BLaER1 treated with 17β-estradiol and CSF1 and Interleukin-3, amounts not matched to agents 10 nM and 100 nM (cell line): ENCODE results near the gene MSRB3.
A peak's percentile ranks its signal among the peaks of the same experiment; 100 is the strongest.
"Not testable (repeated sequence)": the region's sequence is repeated elsewhere in the genome, so short reads cannot be mapped to it uniquely, and the experiment has no call there.

Source experiments
- H3K27ac ChIP-seq, 11 experiments: shearing (Covaris generic); formaldehyde crosslinking; 2 replicates each; pipeline ENCODE4 v1.8.1; 2022
- H3K27me3 ChIP-seq, 11 experiments: shearing (Covaris generic); formaldehyde crosslinking; 2 replicates each; pipeline ENCODE4 v1.8.1; 2022
- H3K36me3 ChIP-seq, 11 experiments: shearing (Covaris generic); formaldehyde crosslinking; 2 replicates each; pipeline ENCODE4 v1.8.1; 2022
- H3K4me1 ChIP-seq, 10 experiments: shearing (Covaris generic); formaldehyde crosslinking; 2 replicates each; pipeline ENCODE4 v1.8.1; 2022
- H3K4me2 ChIP-seq, 11 experiments: shearing (Covaris generic); formaldehyde crosslinking; 2 replicates each; pipeline ENCODE4 v1.8.1; 2022
- H3K4me3 ChIP-seq, 10 experiments: shearing (Covaris generic); formaldehyde crosslinking; 2 replicates each; pipeline ENCODE4 v1.8.1; 2022
- H3K9ac ChIP-seq, 11 experiments: shearing (Covaris generic); formaldehyde crosslinking; 2 replicates each; pipeline ENCODE4 v1.8.1; 2022
- H3K9me3 ChIP-seq, 11 experiments: shearing (Covaris generic); formaldehyde crosslinking; replicated peaks in 1 of 11; 2 replicates each; pipeline ENCODE4 v1.8.1; 2022
- H4K20me1 ChIP-seq, 11 experiments: shearing (Covaris generic); formaldehyde crosslinking; 2 replicates each; pipeline ENCODE4 v1.8.1; 2022
- Cebpa-rat ChIP-seq, 11 experiments: shearing (Covaris generic); IDR thresholded peaks; 2 replicates each; pipeline ENCODE4 v1.8.1; 2022

Gene MSRB3

GRCh38 chr12:65432651-65433050 is 154.2 kb downstream of the MSRB3 start:
- no peaks in the 10 kb centered on the region for H3K27me3 ChIP-seq
- no peak overlapping the region for H3K9ac ChIP-seq
- no peak overlapping the region for H3K27ac ChIP-seq
- peaks cover 0 to 15% (median 8%) of the 10 kb centered on the region in 11 experiments; a peak in 14 of 22 replicates for H3K9me3 ChIP-seq
- no peak for TF ChIP-seq Cebpa-rat (IDR thresholded peaks at IDR 0.05)
- H3K36me3 ChIP-seq, result no peaks in the 10 kb centered on the region
- no peaks in the 10 kb centered on the region for H4K20me1 ChIP-seq
- H3K4me3 ChIP-seq, result no peak overlapping the region
- H3K4me1 ChIP-seq, result 0 out of 20 replicates have a peak, but pooled peaks cover 0 to 3% (median 0%) of the 10 kb centered on the region in 10 experiments
- no peak overlapping the region for H3K4me2 ChIP-seq

DNA sequence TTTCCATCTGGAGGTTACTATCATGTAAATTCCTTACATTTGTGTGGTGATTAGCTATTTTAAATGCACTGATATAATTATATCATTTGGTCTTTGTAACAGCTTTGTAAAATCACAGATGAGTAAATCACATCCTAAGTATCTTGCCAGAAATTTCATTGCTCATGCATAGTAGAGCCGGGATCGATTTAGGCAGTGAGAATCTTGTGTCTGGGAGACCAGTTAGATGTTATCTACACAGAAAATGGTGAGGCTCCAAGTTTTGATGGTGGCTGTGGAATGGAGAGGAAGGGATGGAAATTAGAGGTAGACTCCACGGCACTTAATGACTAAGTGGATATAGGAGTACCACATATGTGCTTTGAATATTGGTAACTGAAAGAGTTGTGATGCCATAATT is 156.3 kb downstream of the MSRB3 start:
- Histone ChIP-seq H3K36me3 (no peaks in the 10 kb centered on the region), H3K27me3 (no peaks in the 10 kb centered on the region), H4K20me1 (no peaks in the 10 kb centered on the region), H3K4me2 (no peak overlapping the region), H3K9ac (no peak overlapping the region), H3K27ac (no peak overlapping the region), H3K4me3 (no peak overlapping the region), H3K9me3 (peaks cover 0 to 18% (median 13%) of the 10 kb centered on the region in 11 experiments; a peak in 10 of 22 replicates), H3K4me1 (no peaks in the 10 kb centered on the region)
- no peak for TF ChIP-seq Cebpa-rat (IDR thresholded peaks at IDR 0.05)

DNA sequence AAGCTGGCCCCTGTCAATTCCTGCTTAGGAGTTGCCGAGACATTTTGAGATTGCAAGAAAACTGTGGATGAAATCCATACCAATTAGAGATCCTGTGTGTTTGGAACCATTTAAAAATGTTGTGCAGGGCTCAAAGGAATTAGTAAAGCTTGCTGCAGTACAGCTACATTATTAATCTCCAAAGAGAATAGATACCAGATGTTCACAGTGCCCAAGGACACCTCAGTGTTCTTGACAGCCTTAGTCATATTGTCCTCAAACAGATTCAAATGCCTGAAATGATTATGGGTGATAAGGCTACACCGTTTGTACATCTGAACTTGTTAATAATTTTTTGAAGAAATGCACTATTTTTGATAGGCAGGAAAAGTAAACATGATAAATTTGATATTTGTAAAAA is 164.6 kb downstream of the MSRB3 start:
- no peak for TF ChIP-seq Cebpa-rat (IDR thresholded peaks at IDR 0.05)
- Histone ChIP-seq H3K9me3 (peaks cover 0 to 9% (median 6%) of the 10 kb centered on the region in 11 experiments; a peak in 9 of 22 replicates), H3K9ac (no peak overlapping the region), H3K4me1 (no peaks in the 10 kb centered on the region), H3K27ac (no peak overlapping the region), H3K4me2 (no peak overlapping the region), H3K27me3 (no peaks in the 10 kb centered on the region), H3K36me3 (no peaks in the 10 kb centered on the region), H4K20me1 (no peaks in the 10 kb centered on the region), H3K4me3 (no peak overlapping the region)

- Histone ChIP-seq H4K20me1 (no peaks in the 10 kb centered on the region), H3K9ac (no peak overlapping the region), H3K27me3 (no peaks in the 10 kb centered on the region), H3K27ac (no peak overlapping the region), H3K4me2 (no peak overlapping the region), H3K36me3 (no peaks in the 10 kb centered on the region), H3K9me3 (no peaks in the 10 kb centered on the region), H3K4me3 (no peak overlapping the region), H3K4me1 (peaks cover 0 to 11% (median 0%) of the 10 kb centered on the region in 10 experiments; a peak in 7 of 20 replicates)
- TF ChIP-seq Cebpa-rat (IDR thresholded peaks at IDR 0.05), result no peak
These were observed 166.5 kb downstream of the MSRB3 start for GRCh38 chr12:65444996-65445395.

DNA sequence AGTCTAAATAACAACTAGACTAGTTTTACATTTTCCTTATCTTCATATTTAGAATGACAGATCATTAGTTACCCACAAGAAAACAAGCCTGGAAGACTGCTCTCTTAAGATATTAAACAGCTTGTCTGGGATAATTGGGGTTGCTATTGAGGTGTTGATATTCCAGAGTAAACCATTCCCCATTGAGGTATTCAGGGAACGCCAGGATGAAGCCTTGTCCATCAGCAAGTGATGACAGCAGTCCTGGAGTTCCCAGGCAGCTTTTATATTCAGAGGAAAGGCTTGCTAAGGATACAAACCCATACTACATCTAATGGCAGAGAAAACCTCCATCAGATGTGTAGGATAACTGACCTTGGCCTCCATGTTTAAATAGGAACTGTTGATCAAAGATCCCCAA is 168.4 kb downstream of the MSRB3 start:
- TF ChIP-seq Cebpa-rat (IDR thresholded peaks at IDR 0.05), result no peak
- Histone ChIP-seq H3K4me3 (no peak overlapping the region), H3K4me2 (no peak overlapping the region), H3K4me1 (peaks cover 0 to 19% (median 0%) of the 10 kb centered on the region in 10 experiments; a peak in 7 of 20 replicates), H3K9me3 (no peaks in the 10 kb centered on the region), H4K20me1 (no peaks in the 10 kb centered on the region), H3K36me3 (no peaks in the 10 kb centered on the region), H3K27me3 (no peaks in the 10 kb centered on the region), H3K27ac (no peak overlapping the region), H3K9ac (no peak overlapping the region)

DNA sequence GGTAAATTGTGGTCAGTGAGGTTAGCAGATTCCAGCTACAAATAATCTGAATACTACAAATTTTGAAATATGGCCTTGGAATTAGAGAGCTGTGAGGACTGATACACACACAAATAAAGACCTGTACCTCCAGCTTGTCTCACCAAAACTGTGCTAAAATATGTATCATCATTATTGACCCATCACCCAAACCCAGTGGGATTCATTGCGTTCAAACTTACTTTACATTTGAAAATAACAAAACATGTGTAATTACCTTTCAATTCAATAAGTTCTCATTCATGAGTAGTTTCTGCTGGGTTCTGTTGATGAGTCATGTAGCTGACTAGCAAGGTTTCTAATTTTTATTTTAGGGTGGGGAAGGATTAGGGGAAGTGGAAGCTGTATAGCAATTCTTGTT is 170.9 kb downstream of the MSRB3 start:
- Histone ChIP-seq H3K9ac (no peak overlapping the region), H3K36me3 (no peaks in the 10 kb centered on the region), H3K9me3 (no peaks in the 10 kb centered on the region), H3K4me2 (peak overlapping the region in 4 of 11 experiments; percentile 27 to 45 (median 38); a peak in 6 of 22 replicates), H3K27me3 (no peaks in the 10 kb centered on the region), H3K4me3 (no peak overlapping the region), H3K27ac (no peak overlapping the region), H4K20me1 (no peaks in the 10 kb centered on the region), H3K4me1 (peaks cover 0 to 19% (median 0%) of the 10 kb centered on the region in 10 experiments; a peak in 7 of 20 replicates)
- TF ChIP-seq Cebpa-rat (IDR thresholded peaks at IDR 0.05), result no peak

DNA sequence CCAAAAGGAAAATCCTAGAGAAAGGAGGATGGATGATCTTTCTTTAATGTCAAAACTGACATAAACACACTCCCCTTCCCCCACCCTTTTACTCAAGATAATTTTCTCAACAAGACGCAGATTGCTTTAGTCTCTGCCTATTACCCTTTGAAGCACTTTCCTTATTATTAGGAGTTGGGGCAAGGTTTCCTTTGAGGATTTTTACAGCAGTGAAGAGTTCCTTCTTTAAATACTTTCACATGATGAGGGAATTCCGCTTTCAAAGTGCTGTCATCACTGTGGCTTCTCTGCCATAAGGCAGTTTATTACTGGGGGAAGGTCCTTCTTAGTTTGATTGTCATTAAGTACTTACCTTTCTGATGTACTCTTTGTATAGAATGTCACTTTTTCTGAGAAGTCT is 172.1 kb downstream of the MSRB3 start:
- Histone ChIP-seq H3K9ac (no peak overlapping the region), H3K4me3 (no peak overlapping the region), H4K20me1 (no peaks in the 10 kb centered on the region), H3K9me3 (no peaks in the 10 kb centered on the region), H3K4me1 (peaks cover 0 to 19% (median 0%) of the 10 kb centered on the region in 10 experiments; a peak in 7 of 20 replicates), H3K27me3 (no peaks in the 10 kb centered on the region), H3K27ac (no peak overlapping the region), H3K36me3 (no peaks in the 10 kb centered on the region), H3K4me2 (peak overlapping the region in 2 of 11 experiments; percentile 22 to 25; a peak in 1 of 22 replicates)
- no peak for TF ChIP-seq Cebpa-rat (IDR thresholded peaks at IDR 0.05)

- no peaks in the 10 kb centered on the region for H4K20me1 ChIP-seq
- TF ChIP-seq Cebpa-rat (IDR thresholded peaks at IDR 0.05), result no peak
- H3K27ac ChIP-seq, result no peak overlapping the region
- no peak overlapping the region for H3K9ac ChIP-seq
- H3K4me3 ChIP-seq, result no peak overlapping the region
- H3K9me3 ChIP-seq, result no peaks in the 10 kb centered on the region; a peak in 1 of 22 replicates
- peaks cover 0 to 16% (median 0%) of the 10 kb centered on the region in 10 experiments; a peak in 7 of 20 replicates for H3K4me1 ChIP-seq
- H3K4me2 ChIP-seq, result no peak overlapping the region
- no peaks in the 10 kb centered on the region for H3K27me3 ChIP-seq
- no peaks in the 10 kb centered on the region for H3K36me3 ChIP-seq
These were observed 175.8 kb downstream of the MSRB3 start for GRCh38 chr12:65454115-65454787.

- not testable (repeated sequence) for H3K27me3 ChIP-seq, H3K36me3 ChIP-seq, H3K9ac ChIP-seq, H3K4me2 ChIP-seq, H3K9me3 ChIP-seq, H3K4me3 ChIP-seq, H3K27ac ChIP-seq, H3K4me1 ChIP-seq, H4K20me1 ChIP-seq
These were observed 178.9 kb downstream of the MSRB3 start for GRCh38 chr12:65457341-65457740.

- no peak overlapping the region for H3K27ac ChIP-seq
- no peak for TF ChIP-seq Cebpa-rat (IDR thresholded peaks at IDR 0.05)
These were observed 180.2 kb downstream of the MSRB3 start for GRCh38 chr12:65458718-65459117.

More at GRCh38 chr12:65458718-65459117, 180.2 kb downstream of the MSRB3 start:
- Histone ChIP-seq H3K36me3 (no peaks in the 10 kb centered on the region), H3K27me3 (no peaks in the 10 kb centered on the region), H3K4me3 (no peak overlapping the region), H3K9me3 (peaks cover 0 to 4% (median 0%) of the 10 kb centered on the region in 11 experiments; a peak in 2 of 22 replicates), H3K4me2 (no peak overlapping the region), H3K4me1 (no peaks in the 10 kb centered on the region), H4K20me1 (no peaks in the 10 kb centered on the region), H3K9ac (no peak overlapping the region)
